PC-3 (cell line): Measurements from ENCODE around the gene KLK10. TPM values are rescaled to one million over a fixed set of nuclear protein-coding genes. Genes with fewer than 3 reads are reported as not detected.
A peak's percentile ranks its signal among the peaks of the same experiment; 100 is the strongest.

Experiments used
- ATAC-seq: fragments of 200-7000 bp; cut with Tn5 transposase; 2 replicates; pipeline ENCODE4 v1.9.1; 2020; ENCODE audit warnings: mild to moderate bottlenecking, moderate library complexity
- BruUV-seq: library from RNA; stranded (reverse); fragments of 400-500 nt; replicated peaks from 2 replicates; lab custom pipeline; 2021; lab: Mats Ljungman, UMichigan
- CTCF ChIA-PET: fragments of 300-600 bp; sonication (Branson Sonifier 250); formaldehyde crosslinking; loops from one replicate; lab custom pipeline; 2022; ENCODE audit warnings: antibody characterized with exemption; lab: Charles Lee
- POLR2A ChIA-PET: fragments of 300-600 bp; sonication (Branson Sonifier 250); formaldehyde crosslinking; loops from one replicate; lab custom pipeline; 2022; ENCODE audit warnings: antibody characterized with exemption; ENCODE audit not compliant: unreplicated experiment; lab: Charles Lee
- DNase-seq: peaks from one replicate; pipeline ENCODE4 v3.0.0-alpha.2; 2015
- H2AFZ ChIP-seq: fragments of 300-600 bp; sonication (generic); 2 replicates; pipeline ENCODE4 v1.6.0; 2016; ENCODE audit warnings: antibody characterized with exemption, low read length
- H3F3A ChIP-seq: fragments of 300-600 bp; sonication (generic); one replicate; pipeline ENCODE4 v1.6.0; 2017; ENCODE audit warnings: antibody characterized with exemption, low read length, control low read depth, mild to moderate bottlenecking; ENCODE audit not compliant: unreplicated experiment
- H3K27ac ChIP-seq: fragments of 300-600 bp; sonication (generic); 2 replicates; pipeline ENCODE4 v1.5.1; 2016; ENCODE audit warnings: mild to moderate bottlenecking, low read length
- H3K27me3 ChIP-seq: fragments of 300-600 bp; sonication (generic); 2 replicates; pipeline ENCODE4 v1.6.1; 2016; ENCODE audit warnings: low read length, mixed read lengths
- H3K36me3 ChIP-seq: fragments of 300-600 bp; sonication (generic); 2 replicates; pipeline ENCODE4 v1.6.1; 2016; ENCODE audit warnings: low read depth, mixed run types, low read length, mixed read lengths
- H3K4me1 ChIP-seq: fragments of 300-600 bp; sonication (generic); 2 replicates; pipeline ENCODE4 v1.5.1; 2016; ENCODE audit warnings: low read length; ENCODE audit not compliant: insufficient read depth
- H3K4me2 ChIP-seq: fragments of 300-600 bp; sonication (generic); 2 replicates; pipeline ENCODE4 v1.6.0; 2016; ENCODE audit warnings: low read length
- H3K4me3 ChIP-seq: fragments of 300-600 bp; sonication (generic); 2 replicates; pipeline ENCODE4 v1.5.1; 2016; ENCODE audit warnings: mild to moderate bottlenecking, low read length, mixed read lengths
- H3K79me2 ChIP-seq: fragments of 300-600 bp; sonication (generic); 2 replicates; pipeline ENCODE4 v1.6.1; 2017; ENCODE audit warnings: low read length, mixed read lengths
- H3K9ac ChIP-seq: fragments of 300-600 bp; sonication (generic); 2 replicates; pipeline ENCODE4 v1.6.0; 2016; ENCODE audit warnings: mild to moderate bottlenecking, low read length
- H3K9me2 ChIP-seq: fragments of 300-600 bp; sonication (generic); replicated peaks from 2 replicates; pipeline ENCODE4 v1.6.1; 2016; ENCODE audit warnings: mixed run types, low read length, mixed read lengths
- H3K9me3 ChIP-seq: fragments of 300-600 bp; sonication (generic); 2 replicates; pipeline ENCODE4 v1.6.1; 2016; ENCODE audit warnings: low read length, mixed read lengths
- H4K20me1 ChIP-seq: fragments of 300-600 bp; sonication (generic); 2 replicates; pipeline ENCODE4 v1.6.1; 2016; ENCODE audit warnings: low read length, mixed read lengths
- CTCF ChIP-seq: fragments of 300-600 bp; sonication (generic); conservative IDR thresholded peaks from 2 replicates; pipeline ENCODE4 v1.5.1; 2017; ENCODE audit warnings: antibody characterized with exemption, low read depth, mild to moderate bottlenecking, low read length
- EZH2 ChIP-seq: fragments of 300-600 bp; sonication (generic); IDR thresholded peaks from one replicate; pipeline ENCODE4 v1.6.1; 2017; ENCODE audit warnings: antibody characterized with exemption, mild to moderate bottlenecking, low read length; ENCODE audit not compliant: unreplicated experiment
- EZH2phosphoT487 ChIP-seq: fragments of 300-600 bp; sonication (generic); IDR thresholded peaks from 2 replicates; pipeline ENCODE4 v1.6.1; 2018; ENCODE audit warnings: mild to moderate bottlenecking, antibody characterized with exemption, low read length, borderline replicate concordance
- intact Hi-C: fragments of 100-400 bp; cut with micrococcal nuclease; formaldehyde crosslinking; loops from 2 replicates; pipeline ENCODE4 v1.9.0; 2023
- total RNA-seq: library from RNA; depleted of rRNA; stranded (reverse); fragments of >200 nt; gene quantifications from 2 replicates; pipeline ENCODE4 v1.2.3, GENCODE V29; 2014

The KLK10 gene
- total RNA-seq, 1 experiment from 2014 or later: 1.2 TPM

DNA sequence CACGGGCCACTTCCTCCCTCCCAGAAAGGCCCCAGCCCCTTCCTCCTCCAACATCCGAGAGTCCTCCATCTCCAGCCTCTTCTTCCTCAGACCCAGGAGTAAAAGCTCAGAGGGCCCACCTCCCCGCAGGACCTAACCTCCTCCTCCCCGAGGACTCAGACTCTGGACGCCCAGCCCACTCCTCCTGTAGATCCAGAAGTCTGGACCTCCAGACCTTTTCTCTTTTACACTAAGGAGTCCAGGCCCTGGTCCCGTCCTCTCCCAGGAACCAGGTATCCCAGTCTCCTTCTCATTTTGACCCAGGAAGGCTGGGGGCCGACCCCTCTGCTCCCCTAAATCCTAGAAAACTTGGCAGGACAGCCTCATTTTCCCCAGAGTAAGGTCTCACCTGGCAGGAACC lies 16.2 kb downstream of the KLK10 start:
- no TSS peak for BruUV-seq
- Histone ChIP-seq H3K79me2 (no peaks in the 10 kb centered on the region), H3K4me2 (no peak overlapping the region), H3K4me1 (peaks cover 11% of the 10 kb centered on the region), H2AFZ (no peak overlapping the region), H3K36me3 (no peaks in the 10 kb centered on the region), H3K9me3 (no peaks in the 10 kb centered on the region), H3K27me3 (no peaks in the 10 kb centered on the region), H3K27ac (no peak overlapping the region), H3K9me2 (no peaks in the 10 kb centered on the region), H3K9ac (no peak overlapping the region), H3F3A (no peaks in the 10 kb centered on the region), H4K20me1 (no peaks in the 10 kb centered on the region), H3K4me3 (no peak overlapping the region)
- no peak for DNase-seq
- no peak for ATAC-seq
- intact Hi-C loops: no loop called here
- TF ChIP-seq EZH2 (no peak), CTCF (no peak), EZH2phosphoT487 (no peak)
- POLR2A ChIA-PET: no interaction called here
- CTCF ChIA-PET: no interaction called here

- TF ChIP-seq EZH2 (no peak), EZH2phosphoT487 (no peak), CTCF (no peak)
- no peaks in the 10 kb centered on the region for H3K9me3 ChIP-seq
- peaks cover 11% of the 10 kb centered on the region for H3K4me1 ChIP-seq
- H3K27ac ChIP-seq: no peak overlapping the region
- peak overlapping the region; percentile 44 for H3K4me2 ChIP-seq
- H3K27me3 ChIP-seq: peaks cover under 1% of the 10 kb centered on the region; the same call in 1 of the 2 replicates
- ChIA-PET CTCF (interaction anchor here (0.6 kb wide), 1 partner anchor 278 kb away, joined by 4 read pairs; no protein-coding TSS in a partner anchor), POLR2A (no interaction called here)
- peak; percentile 70 for DNase-seq
- no TSS peak for BruUV-seq
- H2AFZ ChIP-seq: peak overlapping the region; percentile 40; the same call in 1 of the 2 replicates
- no peaks in the 10 kb centered on the region for H3K9me2 ChIP-seq
- H3F3A ChIP-seq: no peaks in the 10 kb centered on the region
- no peaks in the 10 kb centered on the region for H3K36me3 ChIP-seq
- peak overlapping the region; percentile 14; the same call in 1 of the 2 replicates for H3K4me3 ChIP-seq
- H4K20me1 ChIP-seq: no peaks in the 10 kb centered on the region
- intact Hi-C loops: no loop called here
- no peak overlapping the region for H3K9ac ChIP-seq
- ATAC-seq: peak; percentile 13; the same call in 1 of the 2 replicates
- H3K79me2 ChIP-seq: no peaks in the 10 kb centered on the region
Observed at GRCh38 chr19:51002542-51003311, 16.8 kb downstream of the KLK10 start.

GRCh38 chr19:51002089-51002532 lies 17.4 kb downstream of the KLK10 start:
- Histone ChIP-seq H3K9me3 (no peaks in the 10 kb centered on the region), H3K4me1 (peaks cover 11% of the 10 kb centered on the region), H3K4me2 (peak overlapping the region; percentile 44), H3K9me2 (no peaks in the 10 kb centered on the region), H3K27ac (no peak overlapping the region), H3K36me3 (no peaks in the 10 kb centered on the region), H3K79me2 (no peaks in the 10 kb centered on the region), H3K9ac (no peak overlapping the region), H4K20me1 (no peaks in the 10 kb centered on the region), H3K27me3 (peaks cover 3% of the 10 kb centered on the region; the same call in 1 of the 2 replicates), H3F3A (no peaks in the 10 kb centered on the region), H3K4me3 (peak overlapping the region; percentile 14; the same call in 1 of the 2 replicates), H2AFZ (peak overlapping the region; percentile 40; the same call in 1 of the 2 replicates)
- ChIA-PET CTCF (interaction anchor here (0.6 kb wide), 1 partner anchor 277 kb away, joined by 4 read pairs; no protein-coding TSS in a partner anchor), POLR2A (no interaction called here)
- TF ChIP-seq EZH2phosphoT487 (no peak), EZH2 (no peak), CTCF (no peak)
- no TSS peak for BruUV-seq
- no peak for DNase-seq
- intact Hi-C loops: no loop called here
- ATAC-seq: no peak
